Body of pancreas (tissue), 4 donors: ENCODE results near the gene PTGES. TPM values are rescaled to one million over a fixed set of nuclear protein-coding genes. Genes with fewer than 3 reads are reported as not detected.

Source experiments
- ATAC-seq: fragments of 150-250 bp; one replicate; pipeline ENCODE4 v1.9.1; 2016
- DNase-seq, 4 donors: peaks; one replicate each; pipeline ENCODE4 v3.0.0-alpha.2; 2019
- H3K27ac ChIP-seq, 4 donors: fragments of 200-600 bp; sonication (generic); 1 replicate in 3 of 4; 2 replicates in 1 of 4; pipeline versions ENCODE4 v1.5.1 to v1.6.1; 2016 to 2019; ENCODE audit warnings: mild to moderate bottlenecking in 1 of 4, mixed read lengths in 1 of 4, moderate library complexity in 1 of 4
- H3K27me3 ChIP-seq, 2 donors: fragments of 200-600 bp; sonication (generic); one replicate each; pipeline ENCODE4 v1.6.0; 2016; ENCODE audit warnings: mild to moderate bottlenecking in 1 of 2
- H3K36me3 ChIP-seq, 2 donors: fragments of 200-600 bp; sonication (generic); replicated peaks in 1 of 2; 2 replicates each; pipeline ENCODE4 v1.5.1; 2016; ENCODE audit warnings: low read depth in 2 of 2; ENCODE audit not compliant: insufficient read depth in 1 of 2
- H3K4me1 ChIP-seq: fragments of 200-600 bp; sonication (generic); one replicate; pipeline ENCODE4 v1.6.0; 2016
- H3K4me3 ChIP-seq, 2 donors: fragments of 200-600 bp; sonication (generic); 1 replicate in 1 of 2; 2 replicates in 1 of 2; pipeline ENCODE4 v1.5.1; 2016 to 2019
- H3K9me3 ChIP-seq, 3 donors: fragments of 200-600 bp; sonication (generic); 1 replicate in 2 of 3; 2 replicates in 1 of 3; pipeline ENCODE4 v1.5.1; 2016
- CTCF ChIP-seq, 7 experiments: fragments of 450-650 bp in 4 of 7; fragments of 200-600 bp in 3 of 7; sonication (generic) in 3 of 7; IDR thresholded peaks; one replicate each; pipeline ENCODE4 v1.5.1; 2016 to 2019; ENCODE audit warnings: antibody characterized with exemption in 7 of 7
- POLR2A ChIP-seq, 3 donors: fragments of 450-650 bp; IDR thresholded peaks; one replicate each; pipeline ENCODE4 v1.6.1; 2016; ENCODE audit warnings: antibody characterized with exemption in 3 of 3, mild to moderate bottlenecking in 2 of 3
- WGBS, 2 donors: methylation state at CpG; one replicate each; pipeline ENCODE4 v1.1.5; 2017; 5-methylcytosine and 5-hydroxymethylcytosine counted together
- intact Hi-C: fragments of 100-400 bp; cut with DNase I; formaldehyde crosslinking; loops from one replicate; pipeline ENCODE4 v1.15.1; 2023
- total RNA-seq, 2 donors: library from RNA; depleted of rRNA; stranded (reverse); fragments of >200 nt; gene quantifications; one replicate each; pipeline ENCODE4 v1.1.0, GENCODE V29; 2016

PTGES gene
- total RNA-seq, 2 donors from 2014 or later, result 0.52 to 0.66 TPM

GRCh38 chr9:129703667-129704355, 49.0 kb downstream of the PTGES start:
- ATAC-seq, result no peak
- peak in 2 of 4 donors; percentile 20 to 21 for DNase-seq
- peaks cover 0 to 3% of the 10 kb centered on the region in 2 donors for H3K27me3 ChIP-seq
- H3K4me1 ChIP-seq, result no peaks in the 10 kb centered on the region
- no peak overlapping the region for H3K27ac ChIP-seq
- WGBS, 2 donors, result 52 to 55% methylated on average over 15 to 17 of the region's 17 CpGs
- no peaks in the 10 kb centered on the region for H3K36me3 ChIP-seq
- intact Hi-C loops, result no loop called here
- no peaks in the 10 kb centered on the region for H3K9me3 ChIP-seq
- H3K4me3 ChIP-seq, result no peak overlapping the region
- no peak for TF ChIP-seq POLR2A (IDR thresholded peaks at IDR 0.05)
- TF ChIP-seq CTCF (IDR thresholded peaks at IDR 0.05), result no peak

GRCh38 chr9:129702589-129703520, 50.0 kb downstream of the PTGES start:
- H3K27ac ChIP-seq, result no peak overlapping the region
- intact Hi-C loops, result no loop called here
- WGBS, 2 donors, result 30 to 37% methylated on average over 14 to 19 of the region's 19 CpGs
- peaks cover 1% of the 10 kb centered on the region for H3K4me1 ChIP-seq
- H3K36me3 ChIP-seq, result no peaks in the 10 kb centered on the region
- ATAC-seq (no peak), DNase-seq (peak in 1 of 4 donors; percentile 8)
- no peak overlapping the region for H3K4me3 ChIP-seq
- peaks cover 0 to 3% of the 10 kb centered on the region in 2 donors for H3K27me3 ChIP-seq
- no peaks in the 10 kb centered on the region for H3K9me3 ChIP-seq
- TF ChIP-seq CTCF (IDR thresholded peaks at IDR 0.05) (no peak), POLR2A (IDR thresholded peaks at IDR 0.05) (no peak)

GRCh38 chr9:129701549-129701948, 51.3 kb downstream of the PTGES start:
- no peak for DNase-seq
- H3K4me3 ChIP-seq, result no peak overlapping the region
- H3K36me3 ChIP-seq, result no peaks in the 10 kb centered on the region
- ATAC-seq, result no peak
- 60 to 72% methylated on average over 5 of the region's 5 CpGs for WGBS, 2 donors
- H3K9me3 ChIP-seq, result no peaks in the 10 kb centered on the region
- intact Hi-C loops, result no loop called here
- no peak overlapping the region for H3K27ac ChIP-seq
- peaks cover 13% of the 10 kb centered on the region for H3K4me1 ChIP-seq
- TF ChIP-seq CTCF (IDR thresholded peaks at IDR 0.05) (no peak), POLR2A (IDR thresholded peaks at IDR 0.05) (no peak)
- peaks cover 0 to 3% of the 10 kb centered on the region in 2 donors for H3K27me3 ChIP-seq

GRCh38 chr9:129701054-129701453, 51.8 kb downstream of the PTGES start:
- Histone ChIP-seq H3K27ac (no peak overlapping the region), H3K4me1 (peaks cover 13% of the 10 kb centered on the region), H3K36me3 (no peaks in the 10 kb centered on the region), H3K4me3 (no peak overlapping the region), H3K9me3 (no peaks in the 10 kb centered on the region), H3K27me3 (peaks cover 0 to 3% of the 10 kb centered on the region in 2 donors)
- DNase-seq (no peak), ATAC-seq (no peak)
- WGBS, 2 donors, result 59 to 64% methylated on average over 11 of the region's 11 CpGs
- intact Hi-C loops, result no loop called here
- TF ChIP-seq POLR2A (IDR thresholded peaks at IDR 0.05) (no peak), CTCF (IDR thresholded peaks at IDR 0.05) (no peak)
